Measurements from ENCODE around the gene HELZ2. TPM values are rescaled to one million over a fixed set of nuclear protein-coding genes. Genes with fewer than 3 reads are reported as not detected.

The HELZ2 gene
- total and polyA plus RNA-seq, 2 donors (not counting 1 experiment from before 2014, with no cell fraction given): 3.3 to 47.6 TPM

DNA sequence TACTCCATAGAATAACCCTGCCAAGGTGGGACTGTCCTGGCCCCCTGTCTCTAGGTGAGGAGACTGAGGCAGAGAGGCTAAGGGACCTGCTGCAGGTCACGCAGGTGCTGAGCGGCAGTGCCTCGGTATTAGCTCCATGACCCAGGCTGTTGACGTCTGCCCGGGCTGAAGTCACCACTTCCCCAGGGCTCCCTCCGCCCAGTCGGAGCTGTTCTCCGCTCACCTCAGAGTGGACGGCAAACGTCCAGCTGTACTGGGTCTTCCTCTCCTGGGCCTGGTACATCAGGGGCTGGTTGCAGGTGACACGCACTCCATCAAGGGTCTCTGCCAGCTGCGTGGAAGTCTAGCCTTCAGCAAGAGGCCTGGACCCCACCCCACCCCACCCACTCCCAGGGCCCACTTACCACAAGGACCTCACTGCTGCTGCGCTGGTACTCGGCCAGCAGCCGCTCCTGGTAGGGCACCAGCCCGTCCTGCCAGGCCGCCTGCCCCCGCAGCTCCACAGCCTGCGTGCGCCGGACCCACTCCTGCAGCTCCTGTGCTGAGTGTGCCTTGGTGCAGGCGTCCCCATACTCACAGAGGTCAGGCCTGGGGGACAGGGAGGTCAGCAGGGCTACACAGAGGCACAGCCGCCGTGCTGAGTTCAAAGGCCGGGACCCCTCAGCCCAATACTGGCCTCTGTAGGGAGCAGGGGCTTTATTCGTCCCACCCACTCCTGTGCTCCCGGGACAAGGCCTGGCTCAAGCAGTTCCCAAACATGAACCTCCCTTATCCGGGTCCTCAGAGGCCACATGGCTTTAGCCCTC, 3.6 kb downstream of the HELZ2 start:
- TF ChIP-seq, protein P1, sequence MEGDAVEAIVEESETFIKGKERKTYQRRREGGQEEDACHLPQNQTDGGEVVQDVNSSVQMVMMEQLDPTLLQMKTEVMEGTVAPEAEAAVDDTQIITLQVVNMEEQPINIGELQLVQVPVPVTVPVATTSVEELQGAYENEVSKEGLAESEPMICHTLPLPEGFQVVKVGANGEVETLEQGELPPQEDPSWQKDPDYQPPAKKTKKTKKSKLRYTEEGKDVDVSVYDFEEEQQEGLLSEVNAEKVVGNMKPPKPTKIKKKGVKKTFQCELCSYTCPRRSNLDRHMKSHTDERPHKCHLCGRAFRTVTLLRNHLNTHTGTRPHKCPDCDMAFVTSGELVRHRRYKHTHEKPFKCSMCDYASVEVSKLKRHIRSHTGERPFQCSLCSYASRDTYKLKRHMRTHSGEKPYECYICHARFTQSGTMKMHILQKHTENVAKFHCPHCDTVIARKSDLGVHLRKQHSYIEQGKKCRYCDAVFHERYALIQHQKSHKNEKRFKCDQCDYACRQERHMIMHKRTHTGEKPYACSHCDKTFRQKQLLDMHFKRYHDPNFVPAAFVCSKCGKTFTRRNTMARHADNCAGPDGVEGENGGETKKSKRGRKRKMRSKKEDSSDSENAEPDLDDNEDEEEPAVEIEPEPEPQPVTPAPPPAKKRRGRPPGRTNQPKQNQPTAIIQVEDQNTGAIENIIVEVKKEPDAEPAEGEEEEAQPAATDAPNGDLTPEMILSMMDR (conservative IDR thresholded peaks at IDR 0.05 in 1 of 2, IDR thresholded peaks at IDR 0.05 in 1 of 2; ENCODE audit: low read depth in 1 of 2, low read length in 2 of 2): no peak
- TF ChIP-seq EZH2 (IDR thresholded peaks at IDR 0.05; ENCODE audit: low read length, missing control alignments): no peak
- no peak for DNase-seq (ENCODE audit: low read depth in 2 of 2)

DNA sequence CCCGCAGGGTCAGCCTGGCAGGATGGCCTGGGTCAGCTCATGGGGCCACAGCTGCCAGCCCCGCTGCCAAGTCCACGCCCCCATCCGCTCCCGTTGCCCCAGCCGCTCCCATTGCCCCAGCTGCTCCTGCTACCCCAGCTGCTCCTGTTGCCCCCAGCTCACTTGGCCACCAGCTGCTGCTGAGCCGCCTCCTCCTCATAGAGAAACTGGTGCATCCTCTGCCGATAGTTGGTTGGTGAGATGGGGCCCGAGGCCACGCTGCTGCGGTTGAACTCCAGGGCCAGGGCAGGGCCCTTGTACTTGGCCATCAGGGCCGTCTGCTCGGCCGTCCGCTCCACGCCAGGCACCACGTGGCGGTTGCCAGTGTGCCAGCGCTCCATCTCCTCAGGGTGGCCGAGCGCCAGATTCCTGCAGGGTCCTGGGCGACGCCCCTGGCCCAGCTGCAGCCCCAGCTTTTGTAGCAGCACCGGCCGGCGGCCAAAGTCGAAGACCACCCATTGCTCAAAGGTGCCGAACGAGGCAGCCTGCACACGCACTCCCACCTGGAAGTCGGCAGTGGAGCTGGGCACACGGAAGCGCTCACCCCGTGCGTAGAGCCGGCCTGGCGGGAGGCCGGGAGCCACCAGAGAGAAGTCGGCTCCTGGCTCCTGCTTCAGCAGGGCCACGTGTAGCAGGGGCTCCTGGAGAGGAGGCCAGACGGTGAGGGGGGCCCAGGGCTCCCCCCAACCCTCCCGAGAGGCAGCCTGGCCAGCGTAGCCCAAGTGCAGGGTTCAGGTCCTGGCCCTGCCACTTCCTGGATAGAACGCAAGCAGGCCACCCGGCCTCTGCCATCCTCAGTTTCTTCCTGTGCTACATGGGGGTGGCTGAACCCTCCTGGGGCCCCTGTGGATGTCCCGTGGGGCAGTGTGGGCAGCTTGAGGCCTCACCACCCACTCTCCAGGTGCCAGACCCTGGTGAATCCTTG, 4.8 kb downstream of the HELZ2 start:
- TF ChIP-seq, protein P1 (conservative IDR thresholded peaks at IDR 0.05 in 1 of 2, IDR thresholded peaks at IDR 0.05 in 1 of 2; ENCODE audit: low read depth in 1 of 2, low read length in 2 of 2): no peak
- no peak for TF ChIP-seq EZH2 (IDR thresholded peaks at IDR 0.05; ENCODE audit: low read length, missing control alignments)

More for the DNA sequence above, 3.6 kb downstream of the HELZ2 start:
- H3K4me2 ChIP-seq (ENCODE audit: extremely low read depth, insufficient read depth, low read length): no peak overlapping the region
- H4K20me1 ChIP-seq (ENCODE audit: control insufficient read depth, extremely low read depth, insufficient read depth, low read length): no peaks in the 10 kb centered on the region
- H2AFZ ChIP-seq (ENCODE audit: low read length): no peak overlapping the region
- H3K79me2 ChIP-seq (ENCODE audit: control insufficient read depth, insufficient read depth, low read length): peaks cover 5% of the 10 kb centered on the region
- no peaks in the 10 kb centered on the region for H3K9me3 ChIP-seq (ENCODE audit: control insufficient read depth, insufficient read depth, low read depth, low read length)
- H3K27me3 ChIP-seq (ENCODE audit: control insufficient read depth, insufficient read depth, low read length): no peaks in the 10 kb centered on the region
- H3K4me1 ChIP-seq (ENCODE audit: control insufficient read depth, extremely low read depth, insufficient read depth, low read length): peaks cover 7% of the 10 kb centered on the region
- H3K36me3 ChIP-seq (ENCODE audit: control insufficient read depth, insufficient read depth, low read length): peaks cover 10% of the 10 kb centered on the region
- H3K4me3 ChIP-seq (replicated peaks in 1 of 4; ENCODE audit: control extremely low read depth in 1 of 4, insufficient read depth in 1 of 4, low read depth in 3 of 4, low read length in 4 of 4): no peak overlapping the region
- H3K9ac ChIP-seq (ENCODE audit: insufficient read depth, low read length): no peak overlapping the region
- H3K27ac ChIP-seq (ENCODE audit: insufficient read depth, low read length): no peak overlapping the region

More for the DNA sequence above, 4.8 kb downstream of the HELZ2 start:
- no peak overlapping the region for H3K9ac ChIP-seq (ENCODE audit: insufficient read depth, low read length)
- no peak for DNase-seq (ENCODE audit: low read depth in 2 of 2)
- peaks cover 13% of the 10 kb centered on the region for H3K36me3 ChIP-seq (ENCODE audit: control insufficient read depth, insufficient read depth, low read length)
- no peak overlapping the region for H3K4me3 ChIP-seq (replicated peaks in 1 of 4; ENCODE audit: control extremely low read depth in 1 of 4, insufficient read depth in 1 of 4, low read depth in 3 of 4, low read length in 4 of 4)
- H3K27ac ChIP-seq (ENCODE audit: insufficient read depth, low read length): no peak overlapping the region
- peaks cover 2% of the 10 kb centered on the region for H3K4me1 ChIP-seq (ENCODE audit: control insufficient read depth, extremely low read depth, insufficient read depth, low read length)
- no peaks in the 10 kb centered on the region for H4K20me1 ChIP-seq (ENCODE audit: control insufficient read depth, extremely low read depth, insufficient read depth, low read length)
- peaks cover 5% of the 10 kb centered on the region for H3K79me2 ChIP-seq (ENCODE audit: control insufficient read depth, insufficient read depth, low read length)
- no peak overlapping the region for H3K4me2 ChIP-seq (ENCODE audit: extremely low read depth, insufficient read depth, low read length)
- no peak overlapping the region for H2AFZ ChIP-seq (ENCODE audit: low read length)
- no peaks in the 10 kb centered on the region for H3K9me3 ChIP-seq (ENCODE audit: control insufficient read depth, insufficient read depth, low read depth, low read length)
- H3K27me3 ChIP-seq (ENCODE audit: control insufficient read depth, insufficient read depth, low read length): no peaks in the 10 kb centered on the region

All from fibroblast of lung (primary cell).